A549 (cell line): ENCODE measurements around the gene CDA.

Experiments
- CEBPB ChIP-seq, 2 experiments: fragments of >200 bp in 1 of 2; sonication (Bioruptor Twin) in 1 of 2; formaldehyde crosslinking in 1 of 2; IDR thresholded peaks; 2 replicates each; pipeline ENCODE4 v1.6.1; 2012 to 2016
- CHD2 ChIP-seq: fragments of 150-350 bp; IDR thresholded peaks from 2 replicates; pipeline ENCODE4 v1.6.1; 2014; ENCODE audit warnings: low read length; ENCODE audit not compliant: partially characterized antibody
- CTCF ChIP-seq: fragments of >200 bp; sonication (Bioruptor Twin); formaldehyde crosslinking; IDR thresholded peaks from 3 replicates; pipeline ENCODE4 v1.5.1; 2016
- SMC3 ChIP-seq: fragments of >200 bp; sonication (Bioruptor Twin); formaldehyde crosslinking; IDR thresholded peaks from 3 replicates; pipeline ENCODE4 v1.6.1; 2018; ENCODE audit warnings: inconsistent platforms
- TF ChIP-seq, protein P1 (sequence below): IDR thresholded peaks from 2 replicates; pipeline ENCODE4 v1.6.1; 2012

GRCh38 chr1:20618550-20618949 is 29.7 kb downstream of the CDA start:
- TF ChIP-seq CTCF, result no peak
- TF ChIP-seq CEBPB (IDR thresholded peaks at IDR 0.05), result no peak
- TF ChIP-seq SMC3, result no peak
- TF ChIP-seq, protein P1, sequence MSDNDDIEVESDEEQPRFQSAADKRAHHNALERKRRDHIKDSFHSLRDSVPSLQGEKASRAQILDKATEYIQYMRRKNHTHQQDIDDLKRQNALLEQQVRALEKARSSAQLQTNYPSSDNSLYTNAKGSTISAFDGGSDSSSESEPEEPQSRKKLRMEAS, result no peak
- no peak for TF ChIP-seq CHD2
